Osteocyte (in vitro differentiated cells): Measurements from ENCODE around the gene TRAF3. TPM values are rescaled to one million over a fixed set of nuclear protein-coding genes. Genes with fewer than 3 reads are reported as not detected.

Experiments used
- DNase-seq: peaks from one replicate; pipeline ENCODE4 v3.0.0; 2021; ENCODE audit warnings: mixed read lengths; ENCODE audit not compliant: unreplicated experiment; ENCODE audit errors: extremely low spot score
- H3K27ac Mint-ChIP-seq: one replicate; pipeline ENCODE4 v1.8.0; 2021; ENCODE audit warnings: mild to moderate bottlenecking, mixed read lengths; ENCODE audit not compliant: unreplicated experiment
- H3K27me3 Mint-ChIP-seq: one replicate; pipeline ENCODE4 v1.8.0; 2021; ENCODE audit warnings: mixed read lengths; ENCODE audit not compliant: unreplicated experiment
- H3K36me3 Mint-ChIP-seq: one replicate; pipeline ENCODE4 v1.8.0; 2021; ENCODE audit warnings: mixed read lengths; ENCODE audit not compliant: unreplicated experiment
- H3K4me1 Mint-ChIP-seq: one replicate; pipeline ENCODE4 v1.8.0; 2021; ENCODE audit warnings: mixed read lengths; ENCODE audit not compliant: unreplicated experiment
- H3K4me3 Mint-ChIP-seq: one replicate; pipeline ENCODE4 v1.8.0; 2021; ENCODE audit warnings: mild to moderate bottlenecking, moderate library complexity, mixed read lengths; ENCODE audit not compliant: unreplicated experiment
- H3K9me3 Mint-ChIP-seq: one replicate; pipeline ENCODE4 v1.8.0; 2021; ENCODE audit warnings: mixed read lengths; ENCODE audit not compliant: unreplicated experiment
- total RNA-seq: library from RNA; stranded (reverse); gene quantifications from 2 replicates; pipeline ENCODE4 v1.2.1, GENCODE V29; 2021
- TF ChIP-seq, protein P1 (sequence below): fragments of 200-600 bp; sonication (generic); IDR thresholded peaks from 2 replicates; pipeline ENCODE4 v1.5.0; 2021; ENCODE audit warnings: antibody characterized with exemption, mild to moderate bottlenecking, moderate library complexity

TRAF3 gene
- total RNA-seq, 1 donor from 2014 or later, result 15.9 TPM

DNA sequence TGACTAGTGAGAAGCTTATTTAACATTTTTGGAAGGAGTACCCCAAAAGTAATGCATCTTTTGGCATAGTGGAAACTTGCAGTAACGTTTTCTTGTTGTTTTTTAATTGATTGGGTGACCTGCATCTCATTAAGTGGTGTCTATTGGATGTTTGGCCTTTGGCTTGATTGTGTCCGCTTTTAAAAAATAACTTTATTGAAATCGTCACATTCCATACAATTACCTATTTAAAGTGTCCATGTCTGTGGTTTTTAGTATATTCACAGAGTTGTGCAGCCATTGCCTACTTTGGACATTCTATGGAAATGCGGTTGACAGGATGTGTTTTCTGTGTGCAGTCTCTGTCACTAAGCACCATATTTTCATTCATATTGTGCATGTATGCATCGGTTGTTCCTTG, 46.3 kb downstream of the TRAF3 start:
- Mint-ChIP-seq H3K27ac (no peak overlapping the region), H3K36me3 (no peaks in the 10 kb centered on the region), H3K27me3 (no peaks in the 10 kb centered on the region), H3K4me3 (no peak overlapping the region), H3K9me3 (no peaks in the 10 kb centered on the region), H3K4me1 (peaks cover 34% of the 10 kb centered on the region)
- DNase-seq, result no peak
- TF ChIP-seq, protein P1, sequence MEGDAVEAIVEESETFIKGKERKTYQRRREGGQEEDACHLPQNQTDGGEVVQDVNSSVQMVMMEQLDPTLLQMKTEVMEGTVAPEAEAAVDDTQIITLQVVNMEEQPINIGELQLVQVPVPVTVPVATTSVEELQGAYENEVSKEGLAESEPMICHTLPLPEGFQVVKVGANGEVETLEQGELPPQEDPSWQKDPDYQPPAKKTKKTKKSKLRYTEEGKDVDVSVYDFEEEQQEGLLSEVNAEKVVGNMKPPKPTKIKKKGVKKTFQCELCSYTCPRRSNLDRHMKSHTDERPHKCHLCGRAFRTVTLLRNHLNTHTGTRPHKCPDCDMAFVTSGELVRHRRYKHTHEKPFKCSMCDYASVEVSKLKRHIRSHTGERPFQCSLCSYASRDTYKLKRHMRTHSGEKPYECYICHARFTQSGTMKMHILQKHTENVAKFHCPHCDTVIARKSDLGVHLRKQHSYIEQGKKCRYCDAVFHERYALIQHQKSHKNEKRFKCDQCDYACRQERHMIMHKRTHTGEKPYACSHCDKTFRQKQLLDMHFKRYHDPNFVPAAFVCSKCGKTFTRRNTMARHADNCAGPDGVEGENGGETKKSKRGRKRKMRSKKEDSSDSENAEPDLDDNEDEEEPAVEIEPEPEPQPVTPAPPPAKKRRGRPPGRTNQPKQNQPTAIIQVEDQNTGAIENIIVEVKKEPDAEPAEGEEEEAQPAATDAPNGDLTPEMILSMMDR, result no peak

DNA sequence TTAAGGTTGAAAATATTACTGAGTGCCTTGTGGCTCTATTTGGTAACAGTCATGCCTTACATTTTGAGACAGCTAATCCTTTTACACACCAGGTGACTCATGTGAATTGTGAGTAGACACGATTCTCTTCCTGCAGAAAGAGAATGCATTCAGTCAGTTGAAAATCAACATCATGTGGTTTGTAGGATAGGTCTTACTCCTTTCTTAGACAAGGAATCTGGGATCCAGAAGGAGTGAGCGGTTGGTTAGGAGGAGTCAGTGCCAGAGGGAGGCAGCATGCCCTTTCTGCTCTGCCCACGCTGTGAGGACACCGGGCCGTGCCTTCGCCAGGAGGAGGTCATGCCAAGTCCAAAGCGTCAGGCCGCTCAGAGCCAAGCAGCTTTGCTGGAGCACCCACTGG, 47.6 kb downstream of the TRAF3 start:
- TF ChIP-seq, protein P1, result no peak
- H3K9me3 Mint-ChIP-seq, result no peaks in the 10 kb centered on the region
- no peaks in the 10 kb centered on the region for H3K27me3 Mint-ChIP-seq
- H3K4me3 Mint-ChIP-seq, result no peak overlapping the region
- H3K4me1 Mint-ChIP-seq, result peaks cover 36% of the 10 kb centered on the region
- no peak overlapping the region for H3K27ac Mint-ChIP-seq
- DNase-seq, result no peak
- no peaks in the 10 kb centered on the region for H3K36me3 Mint-ChIP-seq

DNA sequence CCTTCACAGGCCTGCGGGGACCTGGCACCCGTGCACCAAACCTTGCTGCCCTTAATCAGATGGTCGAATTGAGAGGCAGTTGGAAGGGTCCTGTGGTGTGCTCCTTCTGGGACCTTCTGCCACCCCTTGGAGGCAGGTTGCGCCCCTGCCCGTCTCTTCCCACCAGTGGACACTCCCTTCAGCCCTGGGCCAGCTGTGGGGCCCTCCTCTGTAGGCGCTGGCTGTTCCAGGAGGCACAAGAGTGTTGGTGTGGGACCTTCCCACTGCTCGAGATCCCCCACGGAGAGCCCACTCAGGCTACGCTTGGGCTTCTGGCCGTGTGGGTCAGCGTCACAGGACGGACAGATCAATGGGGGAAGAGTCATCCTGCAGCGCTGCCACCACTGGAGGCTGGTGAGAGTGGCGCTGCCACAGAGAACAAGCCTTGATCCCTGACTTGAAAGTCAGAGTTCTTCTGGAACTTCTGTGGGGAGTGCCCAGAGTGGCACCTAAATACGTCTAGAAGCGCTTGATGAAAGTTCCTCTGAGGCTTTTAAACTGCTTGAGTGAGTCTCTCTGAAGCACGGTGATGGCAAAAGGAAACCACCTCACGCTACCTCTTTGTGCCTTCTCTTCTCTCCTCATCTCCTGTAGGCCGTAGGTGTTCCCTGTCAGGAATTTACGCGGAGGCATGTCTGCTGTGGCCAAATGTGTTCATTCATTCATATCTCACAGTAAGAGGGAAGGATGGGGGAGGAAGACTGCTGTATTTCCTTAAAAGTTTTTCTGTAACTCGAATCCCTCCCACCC, 48.3 kb downstream of the TRAF3 start:
- no peaks in the 10 kb centered on the region for H3K9me3 Mint-ChIP-seq
- DNase-seq, result no peak
- no peak overlapping the region for H3K27ac Mint-ChIP-seq
- H3K27me3 Mint-ChIP-seq, result no peaks in the 10 kb centered on the region
- no peaks in the 10 kb centered on the region for H3K36me3 Mint-ChIP-seq
- TF ChIP-seq, protein P1, result no peak
- no peak overlapping the region for H3K4me3 Mint-ChIP-seq
- H3K4me1 Mint-ChIP-seq, result peaks cover 36% of the 10 kb centered on the region

DNA sequence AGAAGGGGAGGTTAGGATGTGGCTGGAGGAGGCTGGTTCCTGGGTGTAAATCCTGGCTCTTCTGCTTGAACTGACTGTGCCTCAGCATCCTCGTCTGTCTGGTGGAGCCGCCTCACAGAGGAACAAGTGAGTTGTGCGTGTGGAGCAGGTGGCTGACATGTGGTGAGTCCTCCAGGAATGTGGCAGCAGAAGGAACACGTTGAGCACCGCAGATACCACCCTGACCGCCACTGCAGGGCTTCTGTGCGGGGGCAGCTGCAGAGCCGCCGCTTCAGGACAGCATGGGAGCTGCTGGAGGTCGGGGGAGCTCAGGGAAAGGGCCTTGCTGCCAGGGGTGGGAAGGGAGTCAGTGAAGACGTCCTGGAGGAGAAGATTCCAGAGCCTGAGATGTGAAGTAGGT, 48.9 kb downstream of the TRAF3 start:
- Mint-ChIP-seq H3K27me3 (no peaks in the 10 kb centered on the region), H3K27ac (no peak overlapping the region), H3K36me3 (peaks cover 2% of the 10 kb centered on the region), H3K9me3 (no peaks in the 10 kb centered on the region), H3K4me3 (no peak overlapping the region), H3K4me1 (peaks cover 37% of the 10 kb centered on the region)
- DNase-seq, result no peak
- TF ChIP-seq, protein P1, result no peak

DNA sequence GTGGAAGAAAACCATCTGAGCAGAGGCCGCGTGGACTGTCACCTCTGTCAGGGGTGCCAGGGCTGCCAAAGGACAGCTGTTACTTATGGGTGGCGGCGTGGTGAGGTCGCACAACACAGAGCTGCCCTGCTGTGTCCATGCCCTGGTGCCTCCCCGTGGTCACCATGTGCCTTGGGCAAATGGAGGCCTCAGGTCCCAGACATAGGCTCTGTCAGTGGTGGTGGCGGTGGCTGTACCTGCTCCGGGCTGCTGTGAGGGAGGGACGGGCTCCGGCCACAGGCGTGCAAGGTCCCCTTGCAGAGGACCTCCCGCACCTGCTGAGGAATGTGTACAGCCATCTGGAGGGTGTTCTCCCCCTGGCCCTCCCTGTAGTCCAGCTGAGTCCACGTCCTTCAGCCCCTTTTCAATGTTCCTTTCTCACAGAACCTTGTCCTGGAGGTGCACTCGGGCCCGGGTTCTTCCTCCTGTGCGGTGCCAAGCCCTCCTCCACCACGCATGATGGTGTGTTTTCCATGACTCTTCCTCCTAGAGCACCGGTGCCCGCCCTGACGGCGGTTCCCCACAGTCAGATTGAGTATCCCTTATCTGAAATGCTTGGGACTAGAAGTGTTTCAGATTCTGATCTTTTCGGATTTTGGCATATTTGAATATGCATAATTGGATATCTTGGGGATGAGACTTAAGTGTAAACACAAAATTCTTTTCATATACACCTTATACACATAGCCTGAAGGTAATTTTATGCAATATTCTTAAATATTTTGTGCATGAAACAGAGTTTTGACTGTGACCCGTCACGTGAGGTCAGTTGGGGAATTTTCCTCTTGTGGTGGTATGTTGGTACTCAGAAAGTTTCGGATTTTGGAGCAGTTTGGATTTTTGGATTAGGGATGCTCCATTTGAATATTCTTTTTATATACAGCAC, 49.8 kb downstream of the TRAF3 start:
- DNase-seq, result no peak
- Mint-ChIP-seq H3K9me3 (no peaks in the 10 kb centered on the region), H3K27me3 (no peaks in the 10 kb centered on the region), H3K4me3 (no peak overlapping the region), H3K27ac (no peak overlapping the region), H3K36me3 (peaks cover 2% of the 10 kb centered on the region), H3K4me1 (peaks cover 37% of the 10 kb centered on the region)
- TF ChIP-seq, protein P1, result no peak
